IPS-18a (cell line): ENCODE measurements around the gene SCYGR4.

Experiments used
- H3K27ac ChIP-seq: one replicate; pipeline ENCODE4 v1.5.1; 2013; ENCODE audit warnings: low read length
- H3K27me3 ChIP-seq: one replicate; pipeline ENCODE4 v1.6.1; 2013; ENCODE audit warnings: mild to moderate bottlenecking, low read length; ENCODE audit not compliant: control insufficient read depth, insufficient read depth
- H3K36me3 ChIP-seq: one replicate; pipeline ENCODE4 v1.6.1; 2013; ENCODE audit warnings: low read depth, low read length; ENCODE audit not compliant: control insufficient read depth
- H3K4me1 ChIP-seq: one replicate; pipeline ENCODE4 v1.6.1; 2013; ENCODE audit warnings: low read depth, low read length; ENCODE audit not compliant: control insufficient read depth
- H3K4me3 ChIP-seq: one replicate; pipeline ENCODE4 v1.5.1; 2013; ENCODE audit warnings: low read length
- H3K9ac ChIP-seq: one replicate; pipeline ENCODE4 v1.6.1; 2013; ENCODE audit warnings: mild to moderate bottlenecking, low read length, moderate library complexity
- H3K9me3 ChIP-seq: one replicate; pipeline ENCODE4 v1.6.1; 2013; ENCODE audit warnings: low read depth, low read length; ENCODE audit not compliant: control insufficient read depth

SCYGR4 gene

GRCh38 chr2:227617316-227618230 lies at the start of gene SCYGR4:
SCYGR4 (plus strand) TSS chr2:227617498; CDS start chr2:227617498, 0 bp downstream.
- Histone ChIP-seq H3K27me3 (no peaks in the 10 kb centered on the region), H3K27ac (no peak within 1 kb of the TSS), H3K4me3 (no peak within 1 kb of the TSS), H3K4me1 (peaks cover 11% of the 10 kb centered on the region), H3K9ac (no peak within 1 kb of the TSS), H3K9me3 (no peaks in the 10 kb centered on the region), H3K36me3 (no peaks in the 10 kb centered on the region)

GRCh38 chr2:227568852-227569169 lies 48.5 kb upstream of the SCYGR4 start:
- no peaks in the 10 kb centered on the region for H3K9me3 ChIP-seq
- H3K27ac ChIP-seq: no peak overlapping the region
- H3K9ac ChIP-seq: no peak overlapping the region

GRCh38 chr2:227570615-227571014 lies 46.7 kb upstream of the SCYGR4 start:
- Histone ChIP-seq H3K4me1 (no peaks in the 10 kb centered on the region), H3K4me3 (no peak overlapping the region), H3K36me3 (no peaks in the 10 kb centered on the region), H3K9me3 (no peaks in the 10 kb centered on the region), H3K27me3 (no peaks in the 10 kb centered on the region), H3K27ac (no peak overlapping the region), H3K9ac (no peak overlapping the region)

More at GRCh38 chr2:227568852-227569169, 48.5 kb upstream of the SCYGR4 start:
- Histone ChIP-seq H3K4me1 (no peaks in the 10 kb centered on the region), H3K36me3 (no peaks in the 10 kb centered on the region), H3K4me3 (no peak overlapping the region), H3K27me3 (no peaks in the 10 kb centered on the region)

- Histone ChIP-seq H3K9ac (no peak overlapping the region), H3K9me3 (no peaks in the 10 kb centered on the region), H3K36me3 (no peaks in the 10 kb centered on the region), H3K27ac (no peak overlapping the region), H3K27me3 (no peaks in the 10 kb centered on the region), H3K4me3 (no peak overlapping the region), H3K4me1 (peaks cover 5% of the 10 kb centered on the region)
These were observed 41.2 kb upstream of the SCYGR4 start for GRCh38 chr2:227576110-227576509.

- Histone ChIP-seq H3K27me3 (no peaks in the 10 kb centered on the region), H3K4me3 (no peak overlapping the region), H3K4me1 (peaks cover 5% of the 10 kb centered on the region), H3K27ac (no peak overlapping the region), H3K9ac (no peak overlapping the region), H3K36me3 (no peaks in the 10 kb centered on the region), H3K9me3 (no peaks in the 10 kb centered on the region)
These were observed 40.5 kb upstream of the SCYGR4 start for GRCh38 chr2:227576812-227577211.

- peaks cover 5% of the 10 kb centered on the region for H3K4me1 ChIP-seq
- no peak overlapping the region for H3K9ac ChIP-seq
- H3K27me3 ChIP-seq: no peaks in the 10 kb centered on the region
- H3K4me3 ChIP-seq: no peak overlapping the region
- no peaks in the 10 kb centered on the region for H3K9me3 ChIP-seq
- no peak overlapping the region for H3K27ac ChIP-seq
- no peaks in the 10 kb centered on the region for H3K36me3 ChIP-seq
These were observed 39.7 kb upstream of the SCYGR4 start for GRCh38 chr2:227577555-227577954.

- H3K36me3 ChIP-seq: no peaks in the 10 kb centered on the region
- no peaks in the 10 kb centered on the region for H3K27me3 ChIP-seq
- no peak overlapping the region for H3K4me3 ChIP-seq
- H3K27ac ChIP-seq: no peak overlapping the region
- H3K4me1 ChIP-seq: peaks cover 5% of the 10 kb centered on the region
- no peak overlapping the region for H3K9ac ChIP-seq
- H3K9me3 ChIP-seq: no peaks in the 10 kb centered on the region
These were observed 38.7 kb upstream of the SCYGR4 start for GRCh38 chr2:227578642-227579041.

- H3K9me3 ChIP-seq: no peaks in the 10 kb centered on the region
- no peak overlapping the region for H3K4me3 ChIP-seq
- H3K27me3 ChIP-seq: no peaks in the 10 kb centered on the region
- H3K36me3 ChIP-seq: no peaks in the 10 kb centered on the region
- peaks cover 5% of the 10 kb centered on the region for H3K4me1 ChIP-seq
- no peak overlapping the region for H3K27ac ChIP-seq
- H3K9ac ChIP-seq: no peak overlapping the region
These were observed 37.5 kb upstream of the SCYGR4 start for GRCh38 chr2:227579791-227580190.

- Histone ChIP-seq H3K4me3 (no peak overlapping the region), H3K9me3 (no peaks in the 10 kb centered on the region), H3K27me3 (no peaks in the 10 kb centered on the region), H3K4me1 (peaks cover 1% of the 10 kb centered on the region), H3K27ac (no peak overlapping the region), H3K9ac (no peak overlapping the region), H3K36me3 (no peaks in the 10 kb centered on the region)
These were observed 34.9 kb upstream of the SCYGR4 start for GRCh38 chr2:227582369-227582768.

- Histone ChIP-seq H3K27me3 (no peaks in the 10 kb centered on the region), H3K9ac (no peak overlapping the region), H3K27ac (no peak overlapping the region), H3K4me3 (no peak overlapping the region), H3K4me1 (no peaks in the 10 kb centered on the region), H3K36me3 (no peaks in the 10 kb centered on the region), H3K9me3 (no peaks in the 10 kb centered on the region)
These were observed 24.5 kb upstream of the SCYGR4 start for GRCh38 chr2:227592694-227593387.

GRCh38 chr2:227595797-227596196 lies 21.5 kb upstream of the SCYGR4 start:
- H3K27ac ChIP-seq: no peak overlapping the region
- H3K9ac ChIP-seq: no peak overlapping the region
- no peaks in the 10 kb centered on the region for H3K36me3 ChIP-seq
- no peaks in the 10 kb centered on the region for H3K9me3 ChIP-seq
- no peak overlapping the region for H3K4me3 ChIP-seq
- H3K4me1 ChIP-seq: no peaks in the 10 kb centered on the region
- no peaks in the 10 kb centered on the region for H3K27me3 ChIP-seq
